ENCODE measurements around the gene SMIM43. TPM values are rescaled to one million over a fixed set of nuclear protein-coding genes. Genes with fewer than 3 reads are reported as not detected.
"Not testable (repeated sequence)": the region's sequence is repeated elsewhere in the genome, so short reads cannot be mapped to it uniquely, and the experiment has no call there.

Gene SMIM43
- total and polyA plus RNA-seq, 2 donors (not counting 1 experiment from before 2014, with no cell fraction given): not detected

- H3K4me3 ChIP-seq (ENCODE audit: control extremely low read depth in 1 of 5, extremely low read depth in 1 of 5, insufficient read depth in 1 of 5, low read depth in 2 of 5, low read length in 4 of 5): no peak overlapping the region
- H3K79me2 ChIP-seq (ENCODE audit: control insufficient read depth, insufficient read depth, low read length): no peaks in the 10 kb centered on the region
- no peak for ATAC-seq (ENCODE audit: low read depth)
- H2AFZ ChIP-seq (ENCODE audit: insufficient read depth, low read depth, low read length, poor library complexity, severe bottlenecking): no peak overlapping the region
- Mint-ChIP-seq H3K4me1 (peaks cover under 1% of the 10 kb centered on the region), H3K27ac (no peak overlapping the region), H3K9me3 (ENCODE audit: insufficient read depth) (no peaks in the 10 kb centered on the region), H3K27me3 (peaks cover 43% of the 10 kb centered on the region), H3K4me3 (no peak overlapping the region)
- ChIA-PET POLR2A (no interaction called here), CTCF (no interaction called here)
- H3K9me3 ChIP-seq (ENCODE audit: control extremely low read depth in 1 of 3, control insufficient read depth in 2 of 3, insufficient read depth in 1 of 3, low read length in 2 of 3): no peaks in the 10 kb centered on the region
- WGBS (ENCODE audit: insufficient coverage): 47% methylated on average over 2 of the region's 3 CpGs
- intact Hi-C loops (cut with micrococcal nuclease): no loop called here
- H3K4me2 ChIP-seq (replicated peaks; ENCODE audit: low read depth, low read length, poor library complexity, severe bottlenecking): no peak overlapping the region
- no peaks in the 10 kb centered on the region for H4K20me1 ChIP-seq (ENCODE audit: control insufficient read depth, insufficient read depth, low read length, poor library complexity, severe bottlenecking)
- H3K27me3 ChIP-seq (replicated peaks in 1 of 4; ENCODE audit: control extremely low read depth in 1 of 4, control insufficient read depth in 3 of 4, insufficient read depth in 4 of 4, low read length in 3 of 4): peaks cover 0 to 18% (median 17%) of the 10 kb centered on the region in 4 experiments
- no peaks in the 10 kb centered on the region for H3K36me3 ChIP-seq (replicated peaks in 1 of 2; ENCODE audit: control extremely low read depth in 1 of 2, control insufficient read depth in 1 of 2, extremely low read depth in 1 of 2, insufficient read depth in 2 of 2, low read length in 1 of 2)
- TF ChIP-seq EZH2 (IDR thresholded peaks at IDR 0.05; ENCODE audit: borderline replicate concordance, insufficient read depth, low read depth, low read length, poor library complexity, severe bottlenecking): no peak
- TF ChIP-seq, protein P1, sequence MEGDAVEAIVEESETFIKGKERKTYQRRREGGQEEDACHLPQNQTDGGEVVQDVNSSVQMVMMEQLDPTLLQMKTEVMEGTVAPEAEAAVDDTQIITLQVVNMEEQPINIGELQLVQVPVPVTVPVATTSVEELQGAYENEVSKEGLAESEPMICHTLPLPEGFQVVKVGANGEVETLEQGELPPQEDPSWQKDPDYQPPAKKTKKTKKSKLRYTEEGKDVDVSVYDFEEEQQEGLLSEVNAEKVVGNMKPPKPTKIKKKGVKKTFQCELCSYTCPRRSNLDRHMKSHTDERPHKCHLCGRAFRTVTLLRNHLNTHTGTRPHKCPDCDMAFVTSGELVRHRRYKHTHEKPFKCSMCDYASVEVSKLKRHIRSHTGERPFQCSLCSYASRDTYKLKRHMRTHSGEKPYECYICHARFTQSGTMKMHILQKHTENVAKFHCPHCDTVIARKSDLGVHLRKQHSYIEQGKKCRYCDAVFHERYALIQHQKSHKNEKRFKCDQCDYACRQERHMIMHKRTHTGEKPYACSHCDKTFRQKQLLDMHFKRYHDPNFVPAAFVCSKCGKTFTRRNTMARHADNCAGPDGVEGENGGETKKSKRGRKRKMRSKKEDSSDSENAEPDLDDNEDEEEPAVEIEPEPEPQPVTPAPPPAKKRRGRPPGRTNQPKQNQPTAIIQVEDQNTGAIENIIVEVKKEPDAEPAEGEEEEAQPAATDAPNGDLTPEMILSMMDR (IDR thresholded peaks at IDR 0.05): no peak
- no peak for DNase-seq
- peaks cover 8% of the 10 kb centered on the region in 2 donors for H3K4me1 ChIP-seq (ENCODE audit: control insufficient read depth in 2 of 2, insufficient read depth in 2 of 2, low read length in 2 of 2)
- no peak overlapping the region for H3K9ac ChIP-seq (ENCODE audit: low read length)
- no peak overlapping the region for H3K27ac ChIP-seq (ENCODE audit: low read length in 2 of 2)
These were observed 4.8 kb downstream of the SMIM43 start for GRCh38 chr4:121760205-121760604.

- Mint-ChIP-seq H3K27me3 (peaks cover 46% of the 10 kb centered on the region), H3K4me1 (no peaks in the 10 kb centered on the region), H3K9me3 (ENCODE audit: insufficient read depth) (no peaks in the 10 kb centered on the region), H3K4me3 (no peak overlapping the region), H3K27ac (no peak overlapping the region)
- DNase-seq: no peak
- no peak for ATAC-seq (ENCODE audit: low read depth)
- Histone ChIP-seq H3K27me3 (replicated peaks in 1 of 4; ENCODE audit: control extremely low read depth in 1 of 4, control insufficient read depth in 3 of 4, insufficient read depth in 4 of 4, low read length in 3 of 4) (peaks cover 0 to 18% (median 7%) of the 10 kb centered on the region in 4 experiments), H3K36me3 (replicated peaks in 1 of 2; ENCODE audit: control extremely low read depth in 1 of 2, control insufficient read depth in 1 of 2, extremely low read depth in 1 of 2, insufficient read depth in 2 of 2, low read length in 1 of 2) (no peaks in the 10 kb centered on the region), H2AFZ (ENCODE audit: insufficient read depth, low read depth, low read length, poor library complexity, severe bottlenecking) (no peak overlapping the region), H3K4me3 (ENCODE audit: control extremely low read depth in 1 of 5, extremely low read depth in 1 of 5, insufficient read depth in 1 of 5, low read depth in 2 of 5, low read length in 4 of 5) (no peak overlapping the region), H3K79me2 (ENCODE audit: control insufficient read depth, insufficient read depth, low read length) (no peaks in the 10 kb centered on the region), H3K9me3 (ENCODE audit: control extremely low read depth in 1 of 3, control insufficient read depth in 2 of 3, insufficient read depth in 1 of 3, low read length in 2 of 3) (no peaks in the 10 kb centered on the region), H4K20me1 (ENCODE audit: control insufficient read depth, insufficient read depth, low read length, poor library complexity, severe bottlenecking) (no peaks in the 10 kb centered on the region), H3K4me2 (replicated peaks; ENCODE audit: low read depth, low read length, poor library complexity, severe bottlenecking) (no peak overlapping the region), H3K9ac (ENCODE audit: low read length) (no peak overlapping the region), H3K27ac (ENCODE audit: low read length in 2 of 2) (no peak overlapping the region), H3K4me1 (ENCODE audit: control insufficient read depth in 2 of 2, insufficient read depth in 2 of 2, low read length in 2 of 2) (no peaks in the 10 kb centered on the region)
- POLR2A ChIA-PET: no interaction called here
- intact Hi-C loops (cut with micrococcal nuclease): no loop called here
- no CpG with 5 or more reads among the region's 2 CpGs for WGBS (ENCODE audit: insufficient coverage)
- CTCF ChIA-PET: no interaction called here
- no peak for TF ChIP-seq EZH2 (IDR thresholded peaks at IDR 0.05; ENCODE audit: borderline replicate concordance, insufficient read depth, low read depth, low read length, poor library complexity, severe bottlenecking)
- TF ChIP-seq, protein P1 (IDR thresholded peaks at IDR 0.05): no peak
These were observed 5.9 kb downstream of the SMIM43 start for GRCh38 chr4:121758925-121759568.

DNA sequence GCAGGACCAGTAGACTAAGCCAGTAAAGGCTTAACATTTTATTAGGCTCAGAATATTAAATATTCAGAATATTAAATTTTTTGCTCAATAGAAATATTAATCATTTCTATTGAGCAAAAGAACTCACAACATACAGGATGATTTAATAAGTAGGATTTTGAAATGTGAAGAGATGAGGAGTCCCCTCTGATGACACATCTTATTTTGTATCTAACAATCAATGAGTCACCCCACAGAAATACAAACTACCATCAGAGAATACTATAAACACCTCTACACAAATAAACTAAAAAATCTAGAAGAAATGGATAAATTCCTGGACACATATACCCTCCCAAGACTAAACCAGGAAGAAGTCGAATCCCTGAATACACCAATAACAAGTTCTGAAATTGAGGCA is 12.8 kb downstream of the SMIM43 start:
- CTCF ChIA-PET; H3K9me3 Mint-ChIP-seq (ENCODE audit: insufficient read depth); H3K4me2 ChIP-seq (replicated peaks; ENCODE audit: low read depth, low read length, poor library complexity, severe bottlenecking); H3K36me3 ChIP-seq (replicated peaks in 1 of 2; ENCODE audit: control extremely low read depth in 1 of 2, control insufficient read depth in 1 of 2, extremely low read depth in 1 of 2, insufficient read depth in 2 of 2, low read length in 1 of 2); H3K4me3 ChIP-seq (ENCODE audit: control extremely low read depth in 1 of 5, extremely low read depth in 1 of 5, insufficient read depth in 1 of 5, low read depth in 2 of 5, low read length in 4 of 5); H2AFZ ChIP-seq (ENCODE audit: insufficient read depth, low read depth, low read length, poor library complexity, severe bottlenecking); H3K4me3 Mint-ChIP-seq; H3K9ac ChIP-seq (ENCODE audit: low read length); H3K27ac ChIP-seq (ENCODE audit: low read length in 2 of 2); H4K20me1 ChIP-seq (ENCODE audit: control insufficient read depth, insufficient read depth, low read length, poor library complexity, severe bottlenecking); H3K4me1 Mint-ChIP-seq; H3K4me1 ChIP-seq (ENCODE audit: control insufficient read depth in 2 of 2, insufficient read depth in 2 of 2, low read length in 2 of 2); H3K27me3 ChIP-seq (replicated peaks in 1 of 4; ENCODE audit: control extremely low read depth in 1 of 4, control insufficient read depth in 3 of 4, insufficient read depth in 4 of 4, low read length in 3 of 4); H3K9me3 ChIP-seq (ENCODE audit: control extremely low read depth in 1 of 3, control insufficient read depth in 2 of 3, insufficient read depth in 1 of 3, low read length in 2 of 3); H3K79me2 ChIP-seq (ENCODE audit: control insufficient read depth, insufficient read depth, low read length); H3K27ac Mint-ChIP-seq; POLR2A ChIA-PET; ATAC-seq (ENCODE audit: low read depth); intact Hi-C loops (cut with micrococcal nuclease); DNase-seq: not testable (repeated sequence)
- WGBS (ENCODE audit: insufficient coverage): 71% methylated on average over 1 of the region's 1 CpG
- peaks cover 46% of the 10 kb centered on the region for H3K27me3 Mint-ChIP-seq

Data from B cell (primary cell).